GM18502 (cell line): Measurements from ENCODE around the gene PITPNB.

Source experiments
- ATAC-seq: cut with Tn5 transposase; IDR thresholded peaks from one replicate; pipeline ENCODE4 v1.9.1; 2021; ENCODE audit warnings: mild to moderate bottlenecking; ENCODE audit not compliant: unreplicated experiment, poor library complexity

The PITPNB gene

GRCh38 chr22:27809700-27810608 lies 109.1 kb downstream of the PITPNB start:
- no peak for ATAC-seq

GRCh38 chr22:27809226-27809603 lies 109.8 kb downstream of the PITPNB start:
- no peak for ATAC-seq

GRCh38 chr22:27808451-27809225 lies 110.4 kb downstream of the PITPNB start:
- ATAC-seq = no peak

- no peak for ATAC-seq
Measured at GRCh38 chr22:27805841-27806240, 113.2 kb downstream of the PITPNB start.

GRCh38 chr22:27804470-27805297 lies 114.4 kb downstream of the PITPNB start:
- no peak for ATAC-seq

GRCh38 chr22:27803841-27804415 lies 115.1 kb downstream of the PITPNB start:
- ATAC-seq = no peak

GRCh38 chr22:27802346-27803073 lies 116.5 kb downstream of the PITPNB start:
- no peak for ATAC-seq
